ENCODE data around the gene ANKS1B. TPM values are rescaled to one million over a fixed set of nuclear protein-coding genes. Genes with fewer than 3 reads are reported as not detected.

ANKS1B gene
- total RNA-seq, 1 donor from 2014 or later = 2.4 TPM

DNA sequence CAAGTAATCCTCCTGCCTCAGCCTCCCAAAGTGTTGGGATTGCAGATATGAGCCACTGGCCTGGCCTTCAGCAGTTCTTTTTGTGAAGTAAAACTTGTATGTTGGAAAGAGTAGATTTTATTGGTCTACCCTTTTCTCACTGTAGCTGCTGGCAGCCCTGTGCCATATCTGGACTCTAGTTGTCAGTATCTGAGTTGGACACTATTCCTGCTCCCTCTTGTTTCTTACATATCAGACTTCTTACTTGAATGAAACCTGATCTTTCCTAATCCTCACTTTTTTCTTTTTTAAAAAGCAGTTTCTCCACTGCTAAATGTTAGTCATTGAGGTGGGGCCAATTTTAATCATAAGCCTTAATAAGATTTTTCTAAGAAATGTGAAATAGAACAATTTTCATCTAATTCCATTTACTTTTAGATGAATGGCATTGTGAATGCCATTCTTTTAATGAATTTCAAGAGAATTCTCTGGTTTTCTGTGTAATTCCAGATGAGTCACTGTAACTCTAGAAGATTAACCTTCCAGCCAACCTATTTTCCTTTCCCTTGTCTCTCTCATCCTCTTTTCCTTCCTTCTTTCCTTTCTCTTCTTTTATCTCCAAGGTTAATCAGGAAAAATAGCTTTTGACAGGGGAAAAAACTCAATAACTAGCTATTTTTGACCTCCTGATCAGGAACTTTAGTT lies 1250.9 kb downstream of the ANKS1B start:
- no peak overlapping the region for H3K9ac ChIP-seq (ENCODE audit: low read length)
- no peaks in the 10 kb centered on the region for H3K27me3 ChIP-seq (ENCODE audit: insufficient read depth, low read length)
- peak overlapping the region; percentile 3 for H3K27ac Mint-ChIP-seq (ENCODE audit: unreplicated experiment)
- peaks cover 23% of the 10 kb centered on the region for H3K36me3 Mint-ChIP-seq (ENCODE audit: low read depth, unreplicated experiment)
- no peak for TF ChIP-seq CTCF (IDR thresholded peaks at IDR 0.05; ENCODE audit: insufficient read depth, low read depth, low read length)
- TF ChIP-seq EZH2 (IDR thresholded peaks at IDR 0.05; ENCODE audit: insufficient read depth, low read length) = no peak
- no peaks in the 10 kb centered on the region for H3K27me3 Mint-ChIP-seq (ENCODE audit: low read depth, unreplicated experiment)
- peak overlapping the region; percentile 8 for H3K4me2 ChIP-seq (ENCODE audit: low read length)
- no peak overlapping the region for H2AFZ ChIP-seq (ENCODE audit: low read depth, low read length)
- DNase-seq (ENCODE audit: low read depth) (no peak), FAIRE-seq (no peak)
- H3K36me3 ChIP-seq (ENCODE audit: insufficient read depth, low read length) = peaks cover 29% of the 10 kb centered on the region
- H3K4me3 Mint-ChIP-seq (ENCODE audit: unreplicated experiment) = no peak overlapping the region
- no peaks in the 10 kb centered on the region for H3K79me2 ChIP-seq (ENCODE audit: insufficient read depth, low read length)
- no peak overlapping the region for H3K4me3 ChIP-seq (ENCODE audit: insufficient read depth, low read depth, low read length)
- peaks cover 8% of the 10 kb centered on the region for H3K4me1 Mint-ChIP-seq (ENCODE audit: low read depth, unreplicated experiment)
- H3K9me3 ChIP-seq (ENCODE audit: insufficient read depth, low read depth, low read length) = no peaks in the 10 kb centered on the region
- no peaks in the 10 kb centered on the region for H3K9me3 Mint-ChIP-seq (ENCODE audit: unreplicated experiment)
- peak overlapping the region; percentile 14 for H3K27ac ChIP-seq (ENCODE audit: low read depth, low read length)
- no peaks in the 10 kb centered on the region for H4K20me1 ChIP-seq (ENCODE audit: insufficient read depth, low read length)
- H3K4me1 ChIP-seq (ENCODE audit: insufficient read depth, low read length) = peaks cover 17% of the 10 kb centered on the region

DNA sequence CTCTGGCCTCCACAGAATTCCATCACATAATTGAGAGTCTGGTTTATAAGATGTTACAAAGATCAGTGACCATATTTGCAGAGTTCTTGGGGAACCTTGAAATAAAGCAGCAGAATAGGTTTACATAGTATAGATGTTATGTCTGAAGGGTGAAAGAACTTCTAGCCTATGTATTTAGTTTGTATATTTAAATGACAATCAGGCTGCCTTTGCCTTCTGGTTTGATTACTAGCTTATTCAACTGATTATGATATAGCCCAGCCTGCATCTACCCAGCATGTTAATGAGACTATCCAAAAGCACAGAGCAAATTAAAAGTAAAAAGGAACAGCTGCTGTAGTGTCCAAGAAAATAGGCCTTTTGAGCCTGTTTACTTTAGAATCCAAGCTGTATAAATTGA lies 1254.3 kb downstream of the ANKS1B start:
- H3K9ac ChIP-seq (ENCODE audit: low read length) = no peak overlapping the region
- H3K27ac ChIP-seq (ENCODE audit: low read depth, low read length) = no peak overlapping the region
- H3K36me3 ChIP-seq (ENCODE audit: insufficient read depth, low read length) = peaks cover 42% of the 10 kb centered on the region
- peaks cover 10% of the 10 kb centered on the region for H3K4me1 ChIP-seq (ENCODE audit: insufficient read depth, low read length)
- peaks cover 12% of the 10 kb centered on the region for H3K36me3 Mint-ChIP-seq (ENCODE audit: low read depth, unreplicated experiment)
- H3K27me3 Mint-ChIP-seq (ENCODE audit: low read depth, unreplicated experiment) = no peaks in the 10 kb centered on the region
- H3K79me2 ChIP-seq (ENCODE audit: insufficient read depth, low read length) = no peaks in the 10 kb centered on the region
- no peak overlapping the region for H2AFZ ChIP-seq (ENCODE audit: low read depth, low read length)
- no peaks in the 10 kb centered on the region for H3K27me3 ChIP-seq (ENCODE audit: insufficient read depth, low read length)
- no peaks in the 10 kb centered on the region for H3K9me3 Mint-ChIP-seq (ENCODE audit: unreplicated experiment)
- H3K27ac Mint-ChIP-seq (ENCODE audit: unreplicated experiment) = no peak overlapping the region
- no peak overlapping the region for H3K4me2 ChIP-seq (ENCODE audit: low read length)
- FAIRE-seq = no peak
- TF ChIP-seq EZH2 (IDR thresholded peaks at IDR 0.05; ENCODE audit: insufficient read depth, low read length) = no peak
- TF ChIP-seq CTCF (IDR thresholded peaks at IDR 0.05; ENCODE audit: insufficient read depth, low read depth, low read length) = no peak
- H4K20me1 ChIP-seq (ENCODE audit: insufficient read depth, low read length) = peaks cover 4% of the 10 kb centered on the region
- no peak overlapping the region for H3K4me3 ChIP-seq (ENCODE audit: insufficient read depth, low read depth, low read length)
- no peaks in the 10 kb centered on the region for H3K9me3 ChIP-seq (ENCODE audit: insufficient read depth, low read depth, low read length)
- DNase-seq (ENCODE audit: low read depth) = no peak
- H3K4me1 Mint-ChIP-seq (ENCODE audit: low read depth, unreplicated experiment) = peaks cover 16% of the 10 kb centered on the region
- H3K4me3 Mint-ChIP-seq (ENCODE audit: unreplicated experiment) = no peak overlapping the region

DNA sequence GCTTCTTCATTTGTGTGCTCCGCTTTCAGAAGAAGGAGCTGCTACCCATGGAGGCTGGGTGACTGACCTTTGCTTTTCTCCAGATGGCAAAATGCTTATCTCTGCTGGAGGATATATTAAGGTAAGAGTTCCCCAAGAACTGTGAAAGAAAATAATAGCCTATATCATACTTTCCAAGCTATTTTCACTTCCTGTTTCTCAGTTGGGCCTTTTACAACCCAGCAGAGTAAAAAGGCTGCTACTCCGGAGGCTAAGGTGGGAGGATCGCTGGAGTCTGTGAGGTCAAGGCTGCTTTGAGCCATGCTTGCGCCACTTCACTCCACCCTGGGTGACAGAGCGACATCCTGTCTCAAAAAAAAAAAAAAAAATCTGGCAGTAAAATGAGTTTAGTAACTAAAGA lies 1257.5 kb downstream of the ANKS1B start:
- Histone ChIP-seq H3K4me3 (ENCODE audit: insufficient read depth, low read depth, low read length) (no peak overlapping the region), H3K9ac (ENCODE audit: low read length) (no peak overlapping the region), H3K79me2 (ENCODE audit: insufficient read depth, low read length) (no peaks in the 10 kb centered on the region), H3K27ac (ENCODE audit: low read depth, low read length) (no peak overlapping the region), H3K27me3 (ENCODE audit: insufficient read depth, low read length) (no peaks in the 10 kb centered on the region), H3K4me1 (ENCODE audit: insufficient read depth, low read length) (peaks cover 20% of the 10 kb centered on the region), H3K4me2 (ENCODE audit: low read length) (no peak overlapping the region), H2AFZ (ENCODE audit: low read depth, low read length) (no peak overlapping the region), H4K20me1 (ENCODE audit: insufficient read depth, low read length) (peaks cover 14% of the 10 kb centered on the region), H3K9me3 (ENCODE audit: insufficient read depth, low read depth, low read length) (no peaks in the 10 kb centered on the region), H3K36me3 (ENCODE audit: insufficient read depth, low read length) (peaks cover 49% of the 10 kb centered on the region)
- Mint-ChIP-seq H3K4me1 (ENCODE audit: low read depth, unreplicated experiment) (peaks cover 24% of the 10 kb centered on the region), H3K9me3 (ENCODE audit: unreplicated experiment) (no peaks in the 10 kb centered on the region), H3K4me3 (ENCODE audit: unreplicated experiment) (no peak overlapping the region), H3K27ac (ENCODE audit: unreplicated experiment) (peak overlapping the region; percentile 10), H3K36me3 (ENCODE audit: low read depth, unreplicated experiment) (peaks cover 12% of the 10 kb centered on the region), H3K27me3 (ENCODE audit: low read depth, unreplicated experiment) (no peaks in the 10 kb centered on the region)
- TF ChIP-seq EZH2 (IDR thresholded peaks at IDR 0.05; ENCODE audit: insufficient read depth, low read length) (no peak), CTCF (IDR thresholded peaks at IDR 0.05; ENCODE audit: insufficient read depth, low read depth, low read length) (no peak)
- no peak for FAIRE-seq
- DNase-seq (ENCODE audit: low read depth) = no peak
